ENCODE results near the gene ZFP82. TPM values are rescaled to one million over a fixed set of nuclear protein-coding genes. Genes with fewer than 3 reads are reported as not detected.

The ZFP82 gene
- total RNA-seq, 1 donor from 2014 or later = 5.4 TPM

GRCh38 chr19:36392916-36393673 is 25.3 kb downstream of the ZFP82 start:
- intact Hi-C loops (cut with DNase I) = no loop called here
- H3K36me3 ChIP-seq = peaks cover 11% of the 10 kb centered on the region
- H3K4me3 ChIP-seq = no peak overlapping the region
- DNase-seq (no peak), ATAC-seq (no peak)
- no peaks in the 10 kb centered on the region for H3K4me1 ChIP-seq
- no peaks in the 10 kb centered on the region for H3K27me3 ChIP-seq
- no peak for TF ChIP-seq CTCF (IDR thresholded peaks at IDR 0.05)
- H3K9me3 ChIP-seq = peaks cover 68% of the 10 kb centered on the region
- H3K27ac ChIP-seq = no peak overlapping the region

GRCh38 chr19:36379510-36379819 is 39.0 kb downstream of the ZFP82 start:
- no peak for TF ChIP-seq CTCF (IDR thresholded peaks at IDR 0.05)
- peak overlapping the region; percentile 92 for H3K27ac ChIP-seq
- peaks cover 8% of the 10 kb centered on the region for H3K4me1 ChIP-seq
- ATAC-seq (no peak), DNase-seq (no peak)
- intact Hi-C loops (cut with DNase I) = no loop called here
- H3K27me3 ChIP-seq = no peaks in the 10 kb centered on the region
- H3K9me3 ChIP-seq = no peaks in the 10 kb centered on the region
- peak overlapping the region; percentile 83 for H3K4me3 ChIP-seq
- no peaks in the 10 kb centered on the region for H3K36me3 ChIP-seq

- intact Hi-C loops (cut with DNase I) = no loop called here
Measured at GRCh38 chr19:36378625-36379509, 39.6 kb downstream of the ZFP82 start, which contains the start of gene ZFP14. TSS of gene ZFP14 (minus strand) at chr19:36379201. CDS start at chr19:36367892, 11,309 bp downstream.

GRCh38 chr19:36377541-36378178 is 40.8 kb downstream of the ZFP82 start:
- TF ChIP-seq CTCF (IDR thresholded peaks at IDR 0.05) = no peak
- no peaks in the 10 kb centered on the region for H3K27me3 ChIP-seq
- intact Hi-C loops (cut with DNase I) = no loop called here
- no peak for ATAC-seq
- H3K4me3 ChIP-seq = peak overlapping the region; percentile 83
- H3K4me1 ChIP-seq = peaks cover 8% of the 10 kb centered on the region
- no peaks in the 10 kb centered on the region for H3K36me3 ChIP-seq
- no peaks in the 10 kb centered on the region for H3K9me3 ChIP-seq
- no peak overlapping the region for H3K27ac ChIP-seq
- no peak for DNase-seq

More at GRCh38 chr19:36378625-36379509, 39.6 kb downstream of the ZFP82 start, which contains the start of gene ZFP14:
- Histone ChIP-seq H3K27ac (peak within 1 kb of the TSS; percentile 92), H3K4me3 (peak within 1 kb of the TSS; percentile 83), H3K9me3 (no peaks in the 10 kb centered on the region), H3K27me3 (no peaks in the 10 kb centered on the region), H3K36me3 (no peaks in the 10 kb centered on the region), H3K4me1 (peaks cover 8% of the 10 kb centered on the region)
- DNase-seq = peak; percentile 97
- peak; percentile 32 for TF ChIP-seq CTCF (IDR thresholded peaks at IDR 0.05)
- ATAC-seq = peak; percentile 100

GRCh38 chr19:36373638-36374156 is 44.7 kb downstream of the ZFP82 start:
- Histone ChIP-seq H3K27me3 (no peaks in the 10 kb centered on the region), H3K4me3 (no peak overlapping the region), H3K36me3 (no peaks in the 10 kb centered on the region), H3K9me3 (no peaks in the 10 kb centered on the region), H3K27ac (no peak overlapping the region), H3K4me1 (peaks cover 8% of the 10 kb centered on the region)
- no peak for TF ChIP-seq CTCF (IDR thresholded peaks at IDR 0.05)
- DNase-seq (no peak), ATAC-seq (no peak)
- intact Hi-C loops (cut with DNase I) = no loop called here

Measured in upper lobe of right lung (tissue), 1 donor.